ENCODE measurements around the gene ZNF182.
"Not testable (repeated sequence)": the region's sequence is repeated elsewhere in the genome, so short reads cannot be mapped to it uniquely, and the experiment has no call there.

Gene ZNF182

GRCh38 chrX:48001260-48001659, 2.5 kb downstream of the ZNF182 start:
- no peak for DNase-seq (ENCODE audit: low spot score)

DNA sequence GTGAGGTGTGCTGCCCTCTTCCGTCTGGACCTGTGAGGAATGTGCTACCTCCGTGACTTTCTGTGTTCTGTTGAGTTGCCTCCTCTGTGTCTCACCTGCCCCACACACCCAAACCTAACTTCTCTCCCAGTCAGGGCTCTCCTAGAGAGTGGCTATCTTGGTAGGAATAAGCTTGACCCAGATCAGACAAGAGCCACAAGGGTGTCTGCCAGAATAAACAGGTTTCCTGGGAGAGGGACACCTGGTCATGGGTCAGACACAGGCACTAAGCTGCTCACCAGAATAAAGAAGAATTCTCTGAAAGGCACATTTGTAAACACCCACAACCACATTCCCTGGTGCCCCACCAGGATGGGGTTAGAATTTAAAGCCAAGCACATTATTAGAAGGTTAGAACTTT, 11.1 kb downstream of the ZNF182 start:
- no peak for DNase-seq (ENCODE audit: low spot score)

GRCh38 chrX:47992095-47992380, 11.8 kb downstream of the ZNF182 start:
- no peak for DNase-seq (ENCODE audit: low spot score)

GRCh38 chrX:47991263-47992094, 12.3 kb downstream of the ZNF182 start:
- DNase-seq (ENCODE audit: low spot score), result no peak

DNA sequence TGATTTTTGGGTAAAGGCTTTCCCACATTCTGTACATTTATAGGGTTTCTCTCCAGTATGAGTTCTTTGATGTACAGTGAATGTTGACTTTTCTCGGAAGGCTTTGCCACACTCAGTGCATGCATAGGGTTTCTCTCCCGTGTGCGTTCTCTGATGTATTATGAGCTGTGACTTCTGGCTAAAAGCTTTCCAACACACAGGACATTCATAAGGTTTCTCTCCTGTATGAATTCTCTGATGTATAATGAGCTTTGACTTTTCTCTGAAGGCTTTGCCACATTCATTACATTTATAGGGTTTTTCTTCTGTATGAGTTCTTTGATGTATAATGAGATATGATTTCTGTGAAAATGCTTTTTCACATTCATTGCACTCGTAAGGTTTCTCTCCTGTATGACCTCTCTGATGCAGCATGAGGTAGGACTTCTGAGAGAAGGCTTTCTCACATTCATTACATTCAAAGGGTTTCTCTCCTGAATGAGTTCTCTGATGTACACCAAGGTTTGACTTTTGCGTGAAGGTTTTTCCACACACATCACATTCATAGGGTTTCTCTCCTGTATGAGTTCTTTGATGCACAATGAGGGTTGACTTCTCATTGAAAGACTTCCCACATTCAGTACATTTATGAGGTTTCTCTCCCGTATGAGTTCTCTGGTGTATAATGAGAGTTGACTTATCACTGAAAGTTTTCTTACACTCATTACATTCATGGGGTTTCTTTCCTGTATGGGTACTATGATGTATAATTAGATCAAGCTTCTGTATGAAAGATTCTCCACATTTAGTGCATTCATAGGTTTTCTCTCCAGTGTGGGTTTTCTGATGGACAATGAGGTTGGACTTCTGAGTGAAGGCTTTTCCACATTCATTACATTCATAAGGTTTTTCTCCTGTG, 27.3 kb downstream of the ZNF182 start:
- DNase-seq (ENCODE audit: low spot score), result no peak

DNA sequence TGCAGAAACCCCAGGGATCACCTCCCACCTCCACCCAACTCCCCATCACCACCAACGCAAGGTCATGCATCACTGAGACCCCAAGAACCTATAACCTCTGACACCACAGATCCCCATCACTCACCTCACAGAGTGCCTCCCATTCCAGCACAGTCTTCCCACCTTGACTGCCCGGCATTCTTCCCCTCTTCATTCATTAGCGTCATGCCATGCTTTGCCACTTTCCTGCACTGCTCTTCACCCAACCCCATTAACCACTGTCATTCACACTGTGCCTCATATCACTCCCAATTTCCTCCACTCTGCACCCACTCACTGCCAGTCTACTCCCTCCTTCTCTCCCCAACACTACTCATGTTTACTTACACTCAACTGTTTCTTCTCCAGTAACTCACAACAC, 30.6 kb downstream of the ZNF182 start:
- no peak for DNase-seq (ENCODE audit: low spot score)

- not testable (repeated sequence) for DNase-seq (ENCODE audit: low spot score)
These were observed 38.3 kb downstream of the ZNF182 start for GRCh38 chrX:47965526-47965925.

DNA sequence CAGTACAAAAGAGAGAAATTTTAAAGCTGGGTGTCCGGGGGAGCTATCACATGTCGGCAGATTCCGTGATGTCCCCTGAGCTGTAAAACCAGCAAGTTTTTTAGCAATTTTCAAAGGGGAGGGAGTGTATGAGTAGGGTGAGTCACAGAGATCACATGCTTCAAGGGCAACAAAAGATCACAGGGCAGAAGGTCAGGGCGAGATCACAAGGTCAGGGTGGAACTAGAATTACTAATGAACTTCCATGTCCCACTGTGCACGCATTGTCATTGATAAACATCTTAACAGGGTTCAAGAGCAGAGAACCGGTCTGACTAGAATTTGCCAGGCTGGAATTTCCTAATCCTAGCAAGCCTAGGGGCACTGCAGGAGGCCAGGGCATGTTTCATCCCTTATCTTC, 42.0 kb downstream of the ZNF182 start:
- DNase-seq (ENCODE audit: low spot score), result not testable (repeated sequence)

- DNase-seq (ENCODE audit: low spot score), result no peak
These were observed 43.4 kb downstream of the ZNF182 start for GRCh38 chrX:47960406-47960805.

- DNase-seq (ENCODE audit: low spot score), result no peak
These were observed 44.9 kb downstream of the ZNF182 start for GRCh38 chrX:47958761-47959342.

GRCh38 chrX:47958206-47958605, 45.6 kb downstream of the ZNF182 start:
- DNase-seq (ENCODE audit: low spot score), result not testable (repeated sequence)

- no peak for DNase-seq (ENCODE audit: low spot score)
These were observed 47.8 kb downstream of the ZNF182 start for GRCh38 chrX:47956016-47956415.

DNA sequence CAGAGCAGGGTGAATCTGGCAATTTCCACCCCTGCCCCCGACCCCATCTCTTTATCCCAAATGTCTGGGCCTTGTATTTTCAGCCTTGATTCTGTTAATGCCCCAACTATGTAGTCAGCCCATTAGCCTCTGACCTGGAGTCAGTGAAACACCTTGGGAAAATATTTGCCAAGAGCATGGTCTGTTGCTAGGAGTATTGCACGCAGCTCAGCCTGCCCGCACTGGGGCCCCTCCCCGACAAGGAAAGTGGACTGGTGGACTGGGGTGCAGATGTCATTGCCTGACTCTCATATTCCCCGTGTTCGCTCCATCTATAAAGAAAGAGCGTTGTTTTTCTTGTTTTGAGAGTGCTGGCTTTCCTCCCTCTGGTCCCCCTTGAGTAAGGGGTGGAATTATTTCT, 48.5 kb downstream of the ZNF182 start:
- DNase-seq (ENCODE audit: low spot score), result not testable (repeated sequence)

DNA sequence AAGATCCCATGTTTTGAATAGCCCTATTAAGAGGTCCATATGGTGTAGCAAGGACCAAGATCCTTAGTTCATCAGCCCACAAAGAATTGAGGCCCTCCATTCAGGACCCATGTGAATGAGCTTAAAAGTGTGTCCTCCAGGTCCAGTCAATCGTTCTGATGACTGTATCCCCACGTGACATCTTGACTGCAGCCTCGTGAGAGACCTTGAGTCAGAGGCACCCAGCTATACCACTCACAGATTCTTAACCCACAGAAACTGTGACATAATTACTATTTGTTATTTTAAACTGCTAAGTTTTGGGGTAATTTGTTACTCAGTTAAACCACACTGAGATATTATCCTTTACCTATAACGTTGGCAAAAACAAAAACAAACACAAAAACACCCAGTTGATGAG, 62.4 kb downstream of the ZNF182 start:
- no peak for DNase-seq (ENCODE audit: low spot score)

DNA sequence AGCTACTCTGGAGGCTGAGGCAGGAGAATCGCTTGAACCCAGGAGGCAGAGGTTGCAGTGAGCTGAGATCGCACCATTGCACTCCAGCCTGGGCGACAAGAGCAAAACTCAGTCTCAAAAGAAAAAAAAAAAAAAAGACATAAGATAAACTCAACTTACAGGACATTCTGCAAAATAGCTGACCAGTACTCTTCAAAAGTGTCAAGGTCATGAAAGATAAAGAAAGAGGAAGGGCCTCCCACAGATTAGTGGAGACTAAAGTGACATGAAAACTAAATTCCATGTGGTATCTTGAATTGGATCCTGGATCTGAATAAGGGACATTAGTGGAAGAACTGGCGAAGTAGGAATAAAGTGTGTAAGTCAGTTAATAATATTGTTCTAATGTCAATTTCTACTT, 63.3 kb downstream of the ZNF182 start:
- no peak for DNase-seq (ENCODE audit: low spot score)

DNA sequence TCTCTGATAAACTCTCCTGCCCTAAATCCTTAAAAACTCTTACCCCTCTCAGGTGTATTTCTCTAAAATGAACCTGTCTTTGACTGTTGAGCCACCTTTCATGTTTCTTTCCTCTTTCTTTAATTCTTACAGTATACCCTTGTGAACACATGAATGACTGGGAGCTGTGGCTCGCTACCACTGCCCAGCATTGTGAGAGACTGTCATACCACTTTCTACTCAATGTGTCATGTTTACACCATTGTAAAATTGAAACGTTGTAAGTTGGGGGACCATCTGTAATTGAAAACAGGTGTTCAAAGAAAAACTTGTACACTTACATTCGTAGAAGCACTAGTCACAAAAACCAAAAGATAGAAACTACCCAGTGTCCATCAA, 66.9 kb downstream of the ZNF182 start:
- no peak for DNase-seq (ENCODE audit: low spot score)

DNA sequence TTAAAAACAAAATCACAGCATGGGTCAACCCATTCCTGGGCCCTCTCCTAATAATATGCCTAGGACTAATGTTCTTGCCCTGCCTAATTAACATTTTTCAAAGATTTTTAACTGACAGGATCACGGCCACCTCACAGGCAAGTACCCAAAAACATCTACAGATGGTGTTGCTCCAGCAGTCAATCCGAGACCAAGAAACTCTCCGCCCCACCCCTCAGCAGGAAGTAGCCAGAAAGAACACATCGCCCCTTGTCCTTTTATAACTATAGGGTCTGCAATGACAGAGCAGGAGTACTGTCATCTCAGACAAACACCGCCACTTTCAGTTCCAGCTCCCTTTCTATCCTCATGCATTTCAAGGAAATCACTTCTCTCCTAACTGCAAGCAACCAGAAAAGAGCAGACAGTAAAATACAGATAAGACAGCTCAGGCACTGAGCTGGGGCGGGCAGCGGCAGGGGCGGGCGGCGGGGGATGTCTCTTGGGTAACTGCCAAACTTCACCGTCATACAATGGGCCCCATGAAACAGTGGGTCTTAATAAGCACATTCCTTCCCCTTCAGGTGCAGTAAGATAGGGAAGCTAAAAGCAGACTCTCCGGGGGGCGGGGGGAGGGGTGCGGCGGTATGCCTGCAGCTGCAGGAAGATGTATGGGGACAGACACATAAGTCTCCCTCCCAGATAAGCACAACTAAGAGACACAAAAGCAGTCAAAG, 67.4 kb downstream of the ZNF182 start:
- DNase-seq (ENCODE audit: low spot score), result peak; percentile 5

GRCh38 chrX:47933946-47934345, 69.8 kb downstream of the ZNF182 start:
- DNase-seq (ENCODE audit: low spot score), result no peak

GRCh38 chrX:47931970-47932369, 71.8 kb downstream of the ZNF182 start:
- DNase-seq (ENCODE audit: low spot score), result not testable (repeated sequence)

DNA sequence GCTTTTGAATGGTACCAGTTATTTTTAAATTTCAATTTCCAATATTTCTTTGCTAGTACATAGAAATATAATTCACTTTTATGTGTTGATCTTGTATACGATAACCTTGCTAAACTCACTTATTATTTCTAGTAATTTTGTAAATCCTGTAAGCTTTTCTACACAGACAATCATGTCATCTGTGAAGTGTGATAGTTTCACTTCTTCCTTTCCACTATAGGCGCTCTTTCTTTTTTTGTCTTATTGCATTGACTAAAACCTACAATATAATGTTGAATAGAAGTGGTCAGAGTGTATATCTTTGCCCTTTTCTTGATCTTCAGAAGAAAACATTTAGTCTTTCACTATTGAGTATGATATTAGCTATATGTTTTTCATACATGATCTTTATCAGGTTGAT, 76.6 kb downstream of the ZNF182 start:
- DNase-seq (ENCODE audit: low spot score), result no peak
